Jurkat, Clone E6-1 (cell line): ENCODE data around the gene MUC20.
"Not testable (repeated sequence)": the region's sequence is repeated elsewhere in the genome, so short reads cannot be mapped to it uniquely, and the experiment has no call there.

Source experiments
- DNase-seq: peaks from one replicate; pipeline ENCODE4 v3.0.0-alpha.2; 2011; ENCODE audit warnings: low read depth, low spot score
- H3K4me3 ChIP-seq: 2 replicates; pipeline ENCODE4 v1.5.1; 2011; ENCODE audit warnings: mild to moderate bottlenecking, low read length, control low read depth, moderate library complexity

The MUC20 gene

GRCh38 chr3:195705081-195705991 lies 15.4 kb upstream of the MUC20 start:
- DNase-seq, result no peak
- H3K4me3 ChIP-seq, result no peak overlapping the region

- no peak for DNase-seq
- no peak overlapping the region for H3K4me3 ChIP-seq
Observed at GRCh38 chr3:195708061-195708460, 12.7 kb upstream of the MUC20 start.

GRCh38 chr3:195708626-195709481 lies 11.9 kb upstream of the MUC20 start:
- DNase-seq, result no peak

GRCh38 chr3:195709676-195710085 lies 11.1 kb upstream of the MUC20 start:
- no peak for DNase-seq
- H3K4me3 ChIP-seq, result no peak overlapping the region

More at GRCh38 chr3:195708626-195709481, 11.9 kb upstream of the MUC20 start:
- no peak overlapping the region for H3K4me3 ChIP-seq

GRCh38 chr3:195710126-195710905 lies 10.5 kb upstream of the MUC20 start:
- H3K4me3 ChIP-seq, DNase-seq: not testable (repeated sequence)

GRCh38 chr3:195711091-195711812 lies 9.5 kb upstream of the MUC20 start:
- not testable (repeated sequence) for H3K4me3 ChIP-seq, DNase-seq

- no peak for DNase-seq
- H3K4me3 ChIP-seq, result no peak overlapping the region
Observed at GRCh38 chr3:195711813-195712534, 8.8 kb upstream of the MUC20 start.

GRCh38 chr3:195712535-195712910 lies 8.3 kb upstream of the MUC20 start:
- peak; percentile 38 for DNase-seq
- not testable (repeated sequence) for H3K4me3 ChIP-seq

- H3K4me3 ChIP-seq, result not testable (repeated sequence)
- DNase-seq, result peak; percentile 54
Observed at GRCh38 chr3:195713150-195713549, 7.6 kb upstream of the MUC20 start.

- no peak for DNase-seq
- no peak overlapping the region for H3K4me3 ChIP-seq
Observed at GRCh38 chr3:195714380-195715011, 6.3 kb upstream of the MUC20 start.

GRCh38 chr3:195715134-195715533 lies 5.6 kb upstream of the MUC20 start:
- no peak for DNase-seq

GRCh38 chr3:195715583-195716266 lies 5.1 kb upstream of the MUC20 start:
- no peak overlapping the region for H3K4me3 ChIP-seq
- no peak for DNase-seq

More at GRCh38 chr3:195715134-195715533, 5.6 kb upstream of the MUC20 start:
- no peak overlapping the region for H3K4me3 ChIP-seq

- no peak overlapping the region for H3K4me3 ChIP-seq
- no peak for DNase-seq
Observed at GRCh38 chr3:195717416-195717815, 3.4 kb upstream of the MUC20 start.

GRCh38 chr3:195717852-195718476 lies 2.8 kb upstream of the MUC20 start:
- no peak overlapping the region for H3K4me3 ChIP-seq
- DNase-seq, result no peak

- DNase-seq, result no peak
Observed at GRCh38 chr3:195718477-195718984, 2.2 kb upstream of the MUC20 start.

GRCh38 chr3:195719514-195720254 lies 1.1 kb upstream of the MUC20 start:
- DNase-seq, H3K4me3 ChIP-seq: not testable (repeated sequence)

More at GRCh38 chr3:195718477-195718984, 2.2 kb upstream of the MUC20 start:
- no peak overlapping the region for H3K4me3 ChIP-seq
